Measurements from ENCODE around the gene GFOD1. TPM values are rescaled to one million over a fixed set of nuclear protein-coding genes. Genes with fewer than 3 reads are reported as not detected.
"Not testable (repeated sequence)": the region's sequence is repeated elsewhere in the genome, so short reads cannot be mapped to it uniquely, and the experiment has no call there.

Gene GFOD1
- total and polyA plus RNA-seq, 10 of the 15 experiments (the other 5 are each of a cell fraction or from before 2014, with no cell fraction given): 6.5 to 41.4 (median 16.0) TPM

DNA sequence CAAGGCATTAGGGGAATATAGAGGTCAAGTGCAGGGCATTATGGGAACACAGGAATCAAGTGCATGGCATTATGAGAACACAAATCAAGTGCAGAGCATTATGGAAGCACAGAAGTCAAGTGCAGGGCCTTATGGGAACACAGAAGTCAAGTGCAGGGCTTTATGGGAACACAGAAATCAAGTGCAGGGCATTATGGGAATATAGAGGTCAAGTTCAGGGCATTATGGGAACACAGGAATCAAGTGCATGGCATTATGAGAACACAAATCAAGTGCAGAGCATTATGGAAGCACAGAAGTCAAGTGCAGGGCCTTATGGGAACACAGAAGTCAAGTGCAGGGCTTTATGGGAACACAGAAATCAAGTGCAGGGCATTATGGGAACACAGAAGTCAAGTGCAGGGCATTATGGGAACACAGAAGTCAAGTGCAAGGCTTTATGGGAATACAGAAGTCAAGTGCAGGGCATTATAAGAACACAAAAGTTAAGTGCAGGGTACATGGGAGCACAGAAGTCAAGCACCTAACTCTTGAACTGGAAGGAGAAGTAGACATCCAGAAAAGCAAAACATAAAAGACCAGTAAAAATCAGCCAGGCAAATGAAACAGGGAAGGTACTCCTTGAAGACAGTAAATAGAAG is 53.1 kb downstream of the GFOD1 start:
- Histone ChIP-seq H3K4me2 (ENCODE audit: control insufficient read depth, insufficient read depth) (peak overlapping the region; percentile 51), H2AFZ (ENCODE audit: control insufficient read depth, low read depth, low read length) (peak overlapping the region; percentile 71), H3K79me2 (ENCODE audit: control insufficient read depth, insufficient read depth, low read length) (peaks cover 87% of the 10 kb centered on the region), H3K9me3 (replicated peaks; ENCODE audit: control insufficient read depth, insufficient read depth, low read length) (peaks cover 11% of the 10 kb centered on the region), H3K4me1 (ENCODE audit: control insufficient read depth, insufficient read depth, low read length) (peaks cover 57% of the 10 kb centered on the region), H3K27ac (ENCODE audit: control insufficient read depth, insufficient read depth) (peak overlapping the region; percentile 99)
- intact Hi-C loops (cut with micrococcal nuclease; ENCODE audit: unreplicated experiment); H3K36me3 ChIP-seq (ENCODE audit: control insufficient read depth in 2 of 2, insufficient read depth in 2 of 2, low read length in 1 of 2); DNase-seq (ENCODE audit: low read depth, low spot score); BruUV-seq (replicated peaks); H3K9ac ChIP-seq (ENCODE audit: control insufficient read depth, insufficient read depth, low read length); H3K27me3 ChIP-seq (replicated peaks in 1 of 2; ENCODE audit: control insufficient read depth in 2 of 2, insufficient read depth in 2 of 2, low read length in 1 of 2); H4K20me1 ChIP-seq (ENCODE audit: control insufficient read depth, insufficient read depth); in situ Hi-C loops (cut with MboI); H3K4me3 ChIP-seq; ATAC-seq: not testable (repeated sequence)
- FAIRE-seq: peak; percentile 98
- TF ChIP-seq, protein P1, sequence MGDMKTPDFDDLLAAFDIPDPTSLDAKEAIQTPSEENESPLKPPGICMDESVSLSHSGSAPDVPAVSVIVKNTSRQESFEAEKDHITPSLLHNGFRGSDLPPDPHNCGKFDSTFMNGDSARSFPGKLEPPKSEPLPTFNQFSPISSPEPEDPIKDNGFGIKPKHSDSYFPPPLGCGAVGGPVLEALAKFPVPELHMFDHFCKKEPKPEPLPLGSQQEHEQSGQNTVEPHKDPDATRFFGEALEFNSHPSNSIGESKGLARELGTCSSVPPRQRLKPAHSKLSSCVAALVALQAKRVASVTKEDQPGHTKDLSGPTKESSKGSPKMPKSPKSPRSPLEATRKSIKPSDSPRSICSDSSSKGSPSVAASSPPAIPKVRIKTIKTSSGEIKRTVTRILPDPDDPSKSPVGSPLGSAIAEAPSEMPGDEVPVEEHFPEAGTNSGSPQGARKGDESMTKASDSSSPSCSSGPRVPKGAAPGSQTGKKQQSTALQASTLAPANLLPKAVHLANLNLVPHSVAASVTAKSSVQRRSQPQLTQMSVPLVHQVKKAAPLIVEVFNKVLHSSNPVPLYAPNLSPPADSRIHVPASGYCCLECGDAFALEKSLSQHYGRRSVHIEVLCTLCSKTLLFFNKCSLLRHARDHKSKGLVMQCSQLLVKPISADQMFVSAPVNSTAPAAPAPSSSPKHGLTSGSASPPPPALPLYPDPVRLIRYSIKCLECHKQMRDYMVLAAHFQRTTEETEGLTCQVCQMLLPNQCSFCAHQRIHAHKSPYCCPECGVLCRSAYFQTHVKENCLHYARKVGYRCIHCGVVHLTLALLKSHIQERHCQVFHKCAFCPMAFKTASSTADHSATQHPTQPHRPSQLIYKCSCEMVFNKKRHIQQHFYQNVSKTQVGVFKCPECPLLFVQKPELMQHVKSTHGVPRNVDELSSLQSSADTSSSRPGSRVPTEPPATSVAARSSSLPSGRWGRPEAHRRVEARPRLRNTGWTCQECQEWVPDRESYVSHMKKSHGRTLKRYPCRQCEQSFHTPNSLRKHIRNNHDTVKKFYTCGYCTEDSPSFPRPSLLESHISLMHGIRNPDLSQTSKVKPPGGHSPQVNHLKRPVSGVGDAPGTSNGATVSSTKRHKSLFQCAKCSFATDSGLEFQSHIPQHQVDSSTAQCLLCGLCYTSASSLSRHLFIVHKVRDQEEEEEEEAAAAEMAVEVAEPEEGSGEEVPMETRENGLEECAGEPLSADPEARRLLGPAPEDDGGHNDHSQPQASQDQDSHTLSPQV (IDR thresholded peaks at IDR 0.05): peak; percentile 87
- SMC1A ChIA-PET (ENCODE audit: uncharacterized antibody, unreplicated experiment): interaction anchor here (1.2 to 10.8 kb wide), 8 partner anchors 10 to 97 kb away, joined by 3 to 241 read pairs (median 22); no protein-coding TSS in a partner anchor
- CTCF ChIA-PET: interaction anchor here (1.9 to 9.6 kb wide), 2 partner anchors 11 to 21 kb away, joined by 9 to 75 read pairs; no protein-coding TSS in a partner anchor
- RAD21 ChIA-PET (ENCODE audit: unreplicated experiment): interaction anchor here (1.0 to 10.2 kb wide), 3 partner anchors 38 to 96 kb away, joined by 4 to 193 read pairs (median 13); partner anchors contain the start of gene GFOD1
- POLR2A ChIA-PET: interaction anchor here (0.6 kb wide), 2 partner anchors 52 to 232 kb away, joined by 6 to 7 read pairs; no protein-coding TSS in a partner anchor

Data from GM12878 (cell line).